SK-N-SH treated with all-trans-retinoic acid at 6 μM for 48 hours (cell line): ENCODE data around the gene ARMH3.
A peak's percentile ranks its signal among the peaks of the same experiment; 100 is the strongest.

Source experiments
- ATAC-seq: fragments of 200-7000 bp; cut with Tn5 transposase; 3 replicates; pipeline ENCODE4 v1.9.1; 2020; ENCODE audit warnings: mild to moderate bottlenecking, moderate library complexity
- ARNTL ChIP-seq: fragments of 450-650 bp; formaldehyde crosslinking; IDR thresholded peaks from 2 replicates; pipeline ENCODE4 v1.5.0; 2020; ENCODE audit warnings: low read depth, mild to moderate bottlenecking, moderate library complexity, borderline replicate concordance
- BACH2 ChIP-seq: fragments of 250-450 bp; sonication (Bioruptor Pico); IDR thresholded peaks from 2 replicates; pipeline ENCODE4 v1.9.0; 2021; ENCODE audit warnings: mild to moderate bottlenecking, borderline replicate concordance
- CREB5 ChIP-seq: fragments of 250-450 bp; sonication (Bioruptor Pico); IDR thresholded peaks from 2 replicates; pipeline ENCODE4 v1.5.1; 2020; ENCODE audit warnings: low read depth, mild to moderate bottlenecking, moderate library complexity
- CSDC2 ChIP-seq: fragments of 250-450 bp; sonication (Bioruptor Pico); IDR thresholded peaks from 2 replicates; pipeline ENCODE4 v1.5.0; 2020; ENCODE audit warnings: mild to moderate bottlenecking, moderate library complexity
- CSRNP3 ChIP-seq: fragments of 250-450 bp; sonication (Bioruptor Pico); IDR thresholded peaks from 2 replicates; pipeline ENCODE4 v1.5.1; 2021; ENCODE audit warnings: mild to moderate bottlenecking, moderate library complexity
- ESRRG ChIP-seq: fragments of 250-450 bp; sonication (Bioruptor Pico); IDR thresholded peaks from 2 replicates; pipeline ENCODE4 v1.6.1; 2021; ENCODE audit warnings: mild to moderate bottlenecking
- GLIS3 ChIP-seq: fragments of 250-450 bp; sonication (Bioruptor Pico); IDR thresholded peaks from 2 replicates; pipeline ENCODE4 v1.5.0; 2020; ENCODE audit warnings: mild to moderate bottlenecking, moderate library complexity
- ISL1 ChIP-seq: fragments of 250-450 bp; sonication (Bioruptor Pico); IDR thresholded peaks from 2 replicates; pipeline ENCODE4 v2.1.2; 2022; ENCODE audit warnings: mild to moderate bottlenecking, moderate library complexity
- OSR1 ChIP-seq: fragments of 250-450 bp; sonication (Bioruptor Pico); IDR thresholded peaks from 2 replicates; pipeline ENCODE4 v1.8.0; 2022; ENCODE audit warnings: moderate library complexity, mild to moderate bottlenecking, inconsistent platforms
- PATZ1 ChIP-seq: fragments of 250-450 bp; sonication (Bioruptor Pico); IDR thresholded peaks from 2 replicates; pipeline ENCODE4 v1.8.0; 2020; ENCODE audit warnings: mild to moderate bottlenecking, moderate library complexity, borderline replicate concordance
- POU6F1 ChIP-seq: fragments of 250-450 bp; sonication (Bioruptor Pico); IDR thresholded peaks from 2 replicates; pipeline ENCODE4 v1.8.0; 2021; ENCODE audit warnings: low read depth, mild to moderate bottlenecking, moderate library complexity, borderline replicate concordance
- PPARA ChIP-seq: fragments of 250-450 bp; sonication (Bioruptor Pico); IDR thresholded peaks from 2 replicates; pipeline ENCODE4 v1.5.0; 2020; ENCODE audit warnings: mild to moderate bottlenecking, borderline replicate concordance
- RARB ChIP-seq: fragments of 250-450 bp; sonication (Bioruptor Pico); IDR thresholded peaks from 2 replicates; pipeline ENCODE4 v1.8.0; 2021; ENCODE audit warnings: mild to moderate bottlenecking, moderate library complexity
- TCF4 ChIP-seq: fragments of 250-450 bp; sonication (Bioruptor Pico); IDR thresholded peaks from 2 replicates; pipeline ENCODE4 v1.8.0; 2021; ENCODE audit warnings: mild to moderate bottlenecking, moderate library complexity, borderline replicate concordance
- TOX ChIP-seq: fragments of 250-450 bp; sonication (Bioruptor Pico); IDR thresholded peaks from 2 replicates; pipeline ENCODE4 v1.8.0; 2021; ENCODE audit warnings: mild to moderate bottlenecking, moderate library complexity, borderline replicate concordance
- TSHZ2 ChIP-seq: fragments of 250-450 bp; sonication (Bioruptor Pico); IDR thresholded peaks from 2 replicates; pipeline ENCODE4 v1.5.0; 2020; ENCODE audit warnings: mild to moderate bottlenecking, moderate library complexity
- ZC3H10 ChIP-seq: fragments of 250-450 bp; sonication (Bioruptor Pico); IDR thresholded peaks from 2 replicates; pipeline ENCODE4 v1.5.1; 2021; ENCODE audit warnings: mild to moderate bottlenecking, moderate library complexity
- ZFP30 ChIP-seq: fragments of 450-650 bp; formaldehyde crosslinking; IDR thresholded peaks from 2 replicates; pipeline ENCODE4 v1.5.0; 2022; ENCODE audit warnings: mild to moderate bottlenecking, moderate library complexity
- ZNF565 ChIP-seq: fragments of 450-650 bp; formaldehyde crosslinking; conservative IDR thresholded peaks from 2 replicates; pipeline ENCODE4 v1.5.0; 2020; ENCODE audit warnings: low read depth, mild to moderate bottlenecking, moderate library complexity
- ZNF70 ChIP-seq: fragments of 450-650 bp; formaldehyde crosslinking; IDR thresholded peaks from 2 replicates; pipeline ENCODE4 v1.5.0; 2020; ENCODE audit warnings: mild to moderate bottlenecking, moderate library complexity
- ZNF8 ChIP-seq: fragments of 450-650 bp; formaldehyde crosslinking; IDR thresholded peaks from 2 replicates; pipeline ENCODE4 v1.5.0; 2020; ENCODE audit warnings: mild to moderate bottlenecking, moderate library complexity

The ARMH3 gene

GRCh38 chr10:101843032-101844021 is 212.6 kb downstream of the ARMH3 start, which contains the start of gene KCNIP2:
TSS of gene KCNIP2 (minus strand) at chr10:101843800. CDS start at chr10:101843568, 232 bp downstream.
- peak; percentile 61 for ATAC-seq
- no peak for TF ChIP-seq BACH2
- TF ChIP-seq PATZ1 (CRISPR knock-in tag) = no peak
- no peak for TF ChIP-seq ZNF565 (CRISPR knock-in tag)
- TF ChIP-seq TSHZ2 (CRISPR knock-in tag) = no peak
- TF ChIP-seq ZNF70 (CRISPR knock-in tag) = no peak
- no peak for TF ChIP-seq RARB (CRISPR knock-in tag)
- TF ChIP-seq ZC3H10 (CRISPR knock-in tag) = no peak
- TF ChIP-seq OSR1 (CRISPR knock-in tag) = no peak
- no peak for TF ChIP-seq ISL1
- no peak for TF ChIP-seq TCF4 (CRISPR knock-in tag)
- no peak for TF ChIP-seq ARNTL
- no peak for TF ChIP-seq CSDC2 (CRISPR knock-in tag)
- TF ChIP-seq CREB5 = no peak
- no peak for TF ChIP-seq CSRNP3 (CRISPR knock-in tag)
- no peak for TF ChIP-seq TOX
- TF ChIP-seq POU6F1 (CRISPR knock-in tag) = no peak
- no peak for TF ChIP-seq GLIS3 (CRISPR knock-in tag)

GRCh38 chr10:101841826-101842225 is 214.1 kb downstream of the ARMH3 start:
- TF ChIP-seq GLIS3 (CRISPR knock-in tag) (no peak), ESRRG (CRISPR knock-in tag) (no peak), ZFP30 (no peak), ARNTL (no peak), TCF4 (CRISPR knock-in tag) (no peak), PPARA (no peak), TSHZ2 (CRISPR knock-in tag) (no peak), ZNF8 (CRISPR knock-in tag) (no peak), ZNF565 (CRISPR knock-in tag) (no peak), RARB (CRISPR knock-in tag) (no peak), ZC3H10 (CRISPR knock-in tag) (no peak)
- TF ChIP-seq, all 23 proteins: peak for 0
- ATAC-seq = no peak
